Measurements from ENCODE around the gene NEURL3.

DNA sequence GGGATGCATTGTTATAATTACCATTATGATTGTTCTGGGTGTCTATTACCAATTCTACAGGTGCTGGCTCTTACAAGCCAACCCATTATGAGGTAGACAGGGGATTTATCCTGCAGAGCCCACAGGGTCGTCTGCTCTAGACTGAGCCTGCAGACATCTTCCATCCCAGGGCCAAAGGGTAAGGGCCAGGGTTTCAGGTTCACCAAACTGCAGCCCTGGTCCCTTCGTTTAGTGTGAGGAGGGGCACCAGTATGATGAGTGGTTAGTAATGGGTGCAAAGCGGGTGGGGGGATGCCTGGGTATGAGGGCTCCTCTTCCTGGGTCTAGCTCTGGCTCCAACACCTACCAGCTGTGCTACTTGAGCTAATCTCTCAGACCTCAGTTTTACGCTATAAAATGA lies 30.2 kb upstream of the NEURL3 start:
- TF ChIP-seq, protein P1, sequence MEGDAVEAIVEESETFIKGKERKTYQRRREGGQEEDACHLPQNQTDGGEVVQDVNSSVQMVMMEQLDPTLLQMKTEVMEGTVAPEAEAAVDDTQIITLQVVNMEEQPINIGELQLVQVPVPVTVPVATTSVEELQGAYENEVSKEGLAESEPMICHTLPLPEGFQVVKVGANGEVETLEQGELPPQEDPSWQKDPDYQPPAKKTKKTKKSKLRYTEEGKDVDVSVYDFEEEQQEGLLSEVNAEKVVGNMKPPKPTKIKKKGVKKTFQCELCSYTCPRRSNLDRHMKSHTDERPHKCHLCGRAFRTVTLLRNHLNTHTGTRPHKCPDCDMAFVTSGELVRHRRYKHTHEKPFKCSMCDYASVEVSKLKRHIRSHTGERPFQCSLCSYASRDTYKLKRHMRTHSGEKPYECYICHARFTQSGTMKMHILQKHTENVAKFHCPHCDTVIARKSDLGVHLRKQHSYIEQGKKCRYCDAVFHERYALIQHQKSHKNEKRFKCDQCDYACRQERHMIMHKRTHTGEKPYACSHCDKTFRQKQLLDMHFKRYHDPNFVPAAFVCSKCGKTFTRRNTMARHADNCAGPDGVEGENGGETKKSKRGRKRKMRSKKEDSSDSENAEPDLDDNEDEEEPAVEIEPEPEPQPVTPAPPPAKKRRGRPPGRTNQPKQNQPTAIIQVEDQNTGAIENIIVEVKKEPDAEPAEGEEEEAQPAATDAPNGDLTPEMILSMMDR (conservative IDR thresholded peaks at IDR 0.05; ENCODE audit: low read length) = no peak
- TF ChIP-seq EZH2phosphoT487 (IDR thresholded peaks at IDR 0.05; ENCODE audit: borderline replicate concordance) = no peak
